ENCODE measurements around the gene RNF214.
A peak's percentile ranks its signal among the peaks of the same experiment; 100 is the strongest.

The RNF214 gene

DNA sequence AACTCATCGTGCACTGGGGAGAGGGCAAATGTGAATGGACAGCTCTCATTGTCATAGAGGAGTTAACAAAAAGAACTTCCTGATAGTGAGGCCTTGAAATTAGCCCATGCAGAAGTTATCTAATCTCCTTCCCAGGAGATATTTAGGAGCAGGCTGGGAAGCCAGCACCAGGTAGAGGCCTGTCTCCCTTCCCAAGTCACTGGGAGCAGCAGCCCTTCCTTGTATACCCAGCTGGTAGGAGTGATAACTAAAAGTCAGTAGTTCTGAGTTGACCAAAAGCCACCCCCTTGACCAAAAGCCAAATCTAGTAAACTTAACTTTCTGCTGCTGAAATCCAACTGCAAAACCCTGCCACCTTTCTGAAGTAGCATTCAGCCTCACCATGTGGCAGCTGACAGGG, 57.3 kb downstream of the RNF214 start:
- no peak for DNase-seq

DNA sequence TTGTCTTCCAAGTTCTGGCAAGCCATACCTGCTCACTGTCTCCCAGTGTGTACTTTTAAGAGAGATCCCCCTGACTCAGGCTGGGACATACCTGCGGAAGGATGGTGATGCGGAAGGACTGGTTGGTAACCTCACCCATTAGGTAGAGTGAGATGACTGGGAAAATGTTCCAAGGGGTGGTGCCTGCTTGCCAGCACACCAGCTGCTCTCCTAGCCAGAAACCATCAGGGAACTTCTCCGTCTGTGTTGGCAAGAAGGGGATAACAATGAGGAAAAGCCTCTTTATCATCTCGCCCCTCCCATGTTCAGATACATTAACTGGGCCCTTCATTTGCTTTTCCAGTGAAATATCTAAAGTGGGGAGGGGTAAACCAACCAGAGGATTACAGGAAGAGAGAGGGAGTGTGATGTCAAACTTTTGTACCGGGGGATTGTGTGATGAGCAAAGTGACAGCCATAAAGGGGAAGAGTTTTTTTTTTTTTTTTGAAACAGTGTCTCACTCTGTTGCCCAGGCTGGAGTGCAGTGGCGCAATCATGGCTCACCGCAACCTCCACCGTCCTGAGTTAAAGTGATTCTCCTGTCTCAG, 58.4 kb downstream of the RNF214 start, which contains the start of gene BACE1-AS:
Gene BACE1-AS, plus strand, starts transcription at position 538 of the 588 bp plus-strand sequence.
- no peak for DNase-seq

DNA sequence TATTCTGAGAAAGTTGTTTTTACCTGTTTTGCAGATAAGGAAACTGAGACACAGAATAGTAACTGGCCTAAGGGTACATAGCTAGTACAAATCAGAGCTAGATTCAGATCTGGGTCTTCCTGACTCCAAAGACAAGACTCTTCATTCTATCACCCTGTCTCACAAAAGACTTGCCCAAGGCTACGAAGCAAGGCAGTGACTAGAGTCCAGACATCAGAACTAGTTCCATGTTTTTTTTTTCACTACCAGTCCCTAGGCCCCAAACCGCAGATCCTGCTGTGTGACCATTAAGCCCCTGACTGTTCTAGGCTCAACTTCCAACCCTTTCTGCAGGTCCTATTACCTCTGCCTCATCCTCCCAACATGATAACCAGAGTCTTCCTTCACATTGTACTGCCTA, 60.1 kb downstream of the RNF214 start:
- no peak for DNase-seq

DNA sequence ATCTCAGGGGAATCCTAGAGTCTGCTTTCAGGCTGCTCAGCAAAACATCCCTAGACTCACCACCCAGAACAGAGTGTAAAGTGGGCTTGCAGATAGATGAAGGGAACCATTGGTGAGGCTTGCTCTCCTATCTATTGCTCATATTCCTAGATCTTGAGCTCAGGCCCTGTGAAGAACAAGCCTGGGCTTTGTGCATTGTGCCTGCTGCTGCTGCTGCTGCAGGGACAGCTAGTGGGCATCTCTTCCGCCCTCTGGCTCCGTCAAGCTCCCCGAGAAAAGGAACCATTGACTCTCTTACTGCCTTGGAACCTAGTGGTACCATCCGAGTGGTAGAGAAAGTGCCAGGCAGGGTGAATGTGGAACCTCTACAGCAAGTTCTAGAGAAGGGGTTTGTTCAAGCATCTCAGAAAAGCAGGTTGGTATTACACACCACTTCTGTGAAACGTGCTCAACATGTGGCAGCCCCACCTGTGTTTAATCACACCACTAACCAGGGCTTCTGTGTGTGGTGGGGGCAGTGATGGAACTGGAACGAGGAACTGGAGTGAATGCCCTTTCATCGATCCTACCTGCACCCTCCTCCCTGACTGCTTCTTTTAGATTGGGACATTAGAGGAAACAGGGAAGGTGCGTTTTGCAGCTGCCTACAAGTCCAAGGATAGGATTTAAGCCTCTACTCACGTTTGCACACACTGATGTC, 63.1 kb downstream of the RNF214 start:
- DNase-seq = no peak

DNA sequence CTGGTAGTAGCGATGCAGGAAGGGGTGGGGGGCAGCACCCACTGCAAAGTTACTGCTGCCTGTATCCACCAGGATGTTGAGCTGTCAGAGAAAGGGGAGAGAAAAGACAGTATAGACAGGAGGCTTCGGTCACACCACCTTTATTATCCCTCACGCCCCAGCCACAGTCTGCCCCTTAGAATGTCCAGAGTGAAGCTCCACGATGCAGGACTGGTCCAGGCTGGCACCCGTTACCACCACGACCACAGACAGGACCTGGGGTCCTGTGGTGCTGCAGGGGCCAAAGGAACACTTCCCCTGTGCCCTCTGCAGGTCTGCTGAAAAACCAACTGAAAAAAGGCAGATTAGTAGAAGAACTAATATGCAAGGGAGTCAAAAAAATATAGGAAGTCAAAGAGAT, 64.4 kb downstream of the RNF214 start:
- DNase-seq = no peak

DNA sequence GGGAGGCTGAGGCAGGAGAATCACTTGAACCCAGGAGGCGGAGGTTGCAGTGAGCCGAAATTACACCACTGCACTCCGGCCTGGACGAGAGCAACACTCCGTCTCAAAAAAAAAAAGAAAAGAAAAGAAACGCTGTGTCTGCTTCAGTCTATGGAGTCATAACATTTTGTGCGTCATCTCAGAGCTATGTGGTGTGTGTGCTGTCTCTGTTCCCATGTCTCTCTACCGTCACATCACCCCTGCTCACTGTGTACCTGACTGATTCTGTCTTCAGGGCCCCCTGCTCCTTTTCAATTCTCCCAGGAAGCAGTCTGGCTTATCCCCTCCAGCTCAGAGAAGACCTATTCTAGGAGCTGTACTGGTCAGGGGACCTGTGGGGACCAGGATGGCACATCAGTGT, 65.7 kb downstream of the RNF214 start:
- no peak for DNase-seq

DNA sequence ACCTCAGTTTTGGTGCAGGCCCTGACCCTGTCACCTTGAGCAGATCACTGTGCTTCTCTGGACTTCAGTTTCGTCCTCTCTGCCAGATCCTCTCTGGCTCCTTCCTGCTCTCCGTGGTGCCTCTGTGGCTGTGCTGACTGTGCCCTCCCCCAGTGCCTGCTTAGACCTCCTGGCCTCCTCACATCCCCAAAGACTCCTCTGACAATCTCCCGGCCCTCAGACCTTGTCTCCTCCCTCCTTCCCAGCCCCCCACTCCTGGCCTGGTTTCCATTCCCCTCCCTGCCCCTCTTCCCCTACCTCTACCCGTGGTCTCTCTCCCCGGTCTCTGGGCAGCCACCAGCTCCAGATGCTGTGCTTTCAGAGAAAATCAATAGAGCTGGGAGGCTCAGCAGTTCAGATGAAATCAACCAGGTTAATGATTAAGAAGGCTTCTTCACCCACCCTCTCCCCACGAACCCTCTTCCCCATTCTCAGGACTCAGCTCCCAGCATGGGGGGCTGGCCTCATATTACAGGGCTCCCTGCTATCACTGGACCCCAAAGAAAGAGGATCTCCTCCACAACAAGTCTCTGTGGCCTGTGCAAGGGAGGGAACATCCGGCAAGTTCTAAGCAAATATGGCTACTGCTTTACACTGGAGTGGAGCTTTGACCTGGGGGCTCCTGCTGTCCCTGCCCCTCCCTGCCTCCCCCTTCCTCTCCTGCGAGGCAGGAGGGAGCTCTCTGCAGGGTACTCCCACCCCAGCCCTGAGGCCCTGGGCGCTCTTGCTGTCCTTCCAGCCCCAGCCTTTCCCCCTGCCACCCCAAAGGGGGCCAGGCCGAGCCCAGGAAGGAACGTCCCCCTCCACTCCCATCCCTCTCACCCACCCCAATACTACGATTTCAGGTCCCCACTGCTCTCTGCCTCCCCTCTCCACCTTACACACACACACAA, 67.1 kb downstream of the RNF214 start:
- no peak for DNase-seq

DNA sequence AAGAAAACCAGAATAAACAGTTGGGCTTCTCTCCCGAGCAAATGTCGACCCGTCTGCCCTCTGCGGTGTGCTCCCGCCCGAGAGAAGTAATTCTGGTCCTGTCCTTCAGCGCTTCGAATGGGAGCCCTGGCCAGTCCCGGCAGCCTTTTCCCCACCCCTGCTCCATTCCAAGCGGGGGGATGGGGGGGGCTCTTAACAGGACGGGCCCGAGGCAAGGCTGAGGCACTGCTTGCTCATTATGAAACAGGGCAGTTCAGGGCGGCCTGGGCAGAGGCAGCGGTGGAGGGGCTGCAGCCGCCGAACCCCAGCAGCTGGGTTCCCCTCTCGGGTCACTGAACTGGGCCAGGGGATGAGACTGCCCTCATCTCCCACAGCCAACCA, 67.8 kb downstream of the RNF214 start:
- DNase-seq = peak; percentile 23

DNA sequence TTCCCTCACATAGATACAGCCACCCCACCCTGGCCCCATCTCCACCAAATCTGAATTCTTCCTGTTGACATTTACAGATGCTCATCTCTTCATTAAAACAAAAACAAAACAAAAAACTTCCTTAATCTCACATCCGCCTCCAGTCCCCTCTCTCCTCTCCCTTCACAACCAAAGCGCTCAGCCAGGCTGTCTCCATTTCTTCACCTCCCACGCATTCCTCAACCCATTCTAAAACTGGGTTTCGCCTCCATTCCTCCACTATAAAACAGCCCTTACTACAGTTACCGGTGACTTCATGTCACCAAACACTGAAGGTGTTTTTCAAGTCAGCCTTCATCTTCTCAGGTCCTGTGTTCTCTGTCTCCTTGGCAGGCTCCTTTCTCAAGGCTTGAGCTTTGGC, 68.3 kb downstream of the RNF214 start:
- no peak for DNase-seq

DNA sequence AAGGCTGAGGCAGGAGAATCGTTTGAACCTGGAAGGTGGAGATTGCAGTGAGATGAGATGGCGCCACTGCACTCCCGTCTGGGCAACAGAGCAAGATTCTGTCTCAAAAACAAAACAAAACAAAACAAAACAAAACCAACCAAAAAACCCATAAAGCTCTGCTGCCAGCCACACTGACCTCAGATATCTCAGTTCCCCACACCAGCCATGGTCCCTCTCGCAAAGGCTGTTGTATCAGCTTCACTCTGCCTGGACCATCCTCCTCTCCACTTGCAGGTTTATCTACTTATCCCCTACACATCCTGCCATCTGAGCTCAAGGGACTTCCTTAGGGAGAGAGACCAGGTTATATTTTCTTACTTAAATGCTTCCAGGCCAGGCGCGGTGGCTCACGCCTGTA, 69.8 kb downstream of the RNF214 start:
- no peak for DNase-seq

DNA sequence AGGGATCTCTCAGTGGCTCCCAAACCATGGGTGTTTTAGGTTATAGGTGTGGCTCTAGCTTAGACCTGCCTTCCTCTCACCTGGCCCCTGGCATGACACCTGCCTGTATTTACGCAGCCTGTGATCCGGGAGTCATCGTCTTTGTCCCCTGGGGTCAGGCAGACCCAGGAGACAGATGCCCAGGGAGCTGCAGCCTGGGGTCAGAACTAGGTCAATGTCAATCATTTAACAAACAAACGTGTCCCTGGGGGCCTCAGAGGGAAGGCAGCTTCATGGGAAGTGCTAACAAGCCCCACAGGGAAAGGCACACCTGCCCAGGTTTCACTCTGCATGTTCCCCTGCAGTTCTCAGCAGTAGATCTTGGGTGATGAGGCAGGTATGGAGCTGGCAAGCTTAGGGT, 70.6 kb downstream of the RNF214 start:
- no peak for DNase-seq

DNA sequence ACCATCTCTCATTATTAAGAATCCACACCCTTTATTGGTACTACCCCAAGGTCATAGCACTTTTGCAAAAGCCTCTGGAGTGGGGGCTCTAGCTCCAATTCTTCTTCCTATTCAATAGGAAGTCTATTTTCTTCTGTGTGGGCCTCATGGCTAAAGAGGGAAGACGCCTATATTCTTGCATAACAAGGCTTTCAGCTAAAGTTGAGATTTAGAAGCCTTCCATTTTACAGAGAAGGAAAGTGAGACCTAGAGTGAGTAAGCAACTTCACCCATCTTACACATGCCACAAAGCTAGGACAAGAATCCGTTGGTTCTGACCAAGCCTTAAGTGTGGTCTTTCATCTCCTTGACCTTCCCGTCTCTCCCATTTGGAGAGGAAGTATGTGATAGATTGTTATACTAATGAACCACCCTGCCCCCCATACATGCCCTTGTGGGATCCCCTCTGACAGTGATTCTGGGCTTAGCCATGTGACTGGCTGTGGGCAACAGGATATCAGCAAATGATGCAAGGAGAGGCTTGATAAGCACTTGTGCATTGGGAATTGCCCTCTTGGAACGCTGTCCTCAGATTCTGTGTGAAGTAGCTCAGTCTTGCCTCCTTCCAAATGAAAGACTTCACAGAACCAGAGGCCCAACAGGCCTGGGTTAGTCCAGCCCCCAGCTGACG, 71.3 kb downstream of the RNF214 start:
- DNase-seq = no peak

DNA sequence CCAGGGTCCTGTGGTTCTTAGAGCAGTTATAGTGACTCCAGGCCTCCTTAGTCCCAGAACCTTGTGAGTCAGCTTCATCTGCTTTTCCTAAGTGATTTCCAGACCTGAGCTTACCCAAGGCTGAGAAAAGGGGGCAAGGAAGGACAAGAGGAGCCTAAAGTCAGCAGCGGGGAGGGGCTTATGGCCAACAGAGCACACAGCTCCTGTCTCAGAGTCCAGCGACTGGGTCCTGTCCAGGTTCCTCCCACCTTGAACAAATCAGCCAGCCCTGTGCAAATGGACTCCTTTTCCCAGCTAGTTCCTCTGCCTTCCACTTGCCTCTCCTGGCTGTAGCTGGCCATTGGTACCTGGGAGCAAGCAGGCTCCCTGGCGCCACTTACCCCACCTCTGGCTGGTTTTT, 72.7 kb downstream of the RNF214 start:
- DNase-seq = no peak

DNA sequence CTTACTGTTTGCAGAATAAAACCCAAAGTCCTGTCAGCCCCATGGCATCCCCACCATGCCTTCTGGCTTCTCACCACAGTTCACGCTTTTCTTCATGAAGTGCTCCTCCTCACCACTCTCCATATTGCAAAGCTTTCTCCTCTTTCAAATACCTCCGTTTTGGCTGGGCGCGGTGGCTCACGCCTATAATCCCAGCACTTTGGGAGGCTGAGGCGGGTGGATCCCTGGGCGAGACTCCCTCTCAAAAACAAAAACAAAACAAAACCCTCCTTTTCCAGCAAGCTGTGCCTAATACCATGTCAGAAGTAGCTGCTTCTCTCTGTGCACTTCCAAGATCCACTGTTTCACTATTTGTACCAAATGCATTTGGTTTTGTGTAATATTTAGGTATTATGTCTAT, 76.8 kb downstream of the RNF214 start:
- DNase-seq = no peak

DNA sequence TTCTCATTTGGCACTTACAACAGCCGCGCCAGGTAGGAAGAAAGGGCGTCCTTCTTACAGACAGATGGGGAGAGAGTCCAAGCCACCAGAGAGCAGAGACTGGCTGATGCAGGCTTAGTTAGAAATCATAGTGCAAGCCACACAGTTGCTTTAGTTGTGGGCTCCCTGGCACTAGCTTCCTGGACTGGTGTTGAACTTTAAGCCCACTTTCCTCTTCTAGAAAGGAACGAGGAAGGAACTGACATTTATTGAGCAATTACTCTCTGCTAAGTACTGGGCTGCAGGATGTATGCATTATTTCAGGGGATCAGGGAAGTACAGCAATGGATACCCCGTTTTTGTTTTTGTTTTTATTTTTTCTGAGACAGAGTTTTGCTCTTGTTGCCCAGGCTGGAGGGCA, 80.6 kb downstream of the RNF214 start:
- DNase-seq = no peak

DNA sequence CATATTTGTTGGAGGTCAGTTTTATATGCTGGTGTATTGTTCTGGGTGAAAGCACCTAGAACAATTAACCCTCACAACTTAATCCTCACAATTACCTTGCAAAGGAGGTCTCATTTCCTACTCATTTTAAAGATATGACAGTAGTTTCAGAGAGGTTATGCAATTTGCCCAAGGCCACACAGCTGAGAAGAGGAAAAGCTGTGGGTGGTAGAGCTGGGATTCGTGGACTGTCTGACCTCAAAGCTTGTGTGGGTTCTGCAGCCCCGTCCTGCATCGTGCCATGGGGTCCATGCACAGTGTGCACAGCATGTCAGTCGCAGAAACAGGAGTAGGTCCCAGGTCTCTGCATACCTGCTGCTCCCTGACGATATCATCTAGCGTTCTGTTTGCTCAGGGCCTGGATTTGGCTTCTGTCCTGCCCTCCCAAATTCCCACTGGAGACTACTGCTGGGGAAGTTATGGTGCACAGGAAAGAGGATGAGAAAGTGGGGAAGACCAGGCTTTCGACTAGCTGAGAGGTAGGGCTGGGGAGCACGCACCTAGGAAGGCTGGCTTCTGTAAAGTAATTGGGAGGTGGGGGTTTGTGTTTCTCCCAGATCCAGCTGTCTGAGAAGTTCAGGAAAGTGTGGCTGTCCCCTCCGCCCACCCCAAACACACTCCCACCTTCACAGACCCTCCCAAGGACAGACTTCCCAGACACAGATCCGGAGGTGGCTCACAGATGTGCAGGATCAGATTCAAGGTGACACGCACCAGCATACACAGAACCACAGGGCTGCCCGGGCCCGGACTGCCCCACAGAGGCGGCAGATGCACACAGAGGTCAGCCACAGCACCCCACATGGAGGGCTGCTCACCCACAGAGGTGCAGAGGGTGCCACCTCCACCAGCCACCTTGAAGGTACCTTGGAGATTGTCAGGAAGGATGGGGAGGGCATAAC, 81.6 kb downstream of the RNF214 start:
- no peak for DNase-seq

DNA sequence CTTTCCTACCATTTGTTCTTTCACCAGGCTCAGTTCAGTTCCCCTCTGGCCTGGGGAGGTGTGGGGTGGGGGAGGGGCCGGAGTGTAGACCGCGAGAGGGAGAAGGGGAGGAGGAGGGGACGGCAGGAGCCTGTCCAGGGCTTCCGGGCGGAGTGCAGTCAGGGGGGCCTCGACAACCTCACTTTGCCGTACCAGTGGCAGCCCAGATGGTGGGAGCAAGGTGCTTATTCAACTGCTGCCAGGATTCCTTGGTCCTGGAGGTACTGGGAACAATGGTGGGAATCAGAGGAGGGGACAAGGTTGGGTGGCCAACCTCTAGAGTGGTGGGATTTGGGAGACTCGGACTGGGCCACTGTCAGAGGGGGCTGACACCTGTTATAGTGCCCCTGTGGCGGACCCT, 82.4 kb downstream of the RNF214 start:
- peak; percentile 13 for DNase-seq

DNA sequence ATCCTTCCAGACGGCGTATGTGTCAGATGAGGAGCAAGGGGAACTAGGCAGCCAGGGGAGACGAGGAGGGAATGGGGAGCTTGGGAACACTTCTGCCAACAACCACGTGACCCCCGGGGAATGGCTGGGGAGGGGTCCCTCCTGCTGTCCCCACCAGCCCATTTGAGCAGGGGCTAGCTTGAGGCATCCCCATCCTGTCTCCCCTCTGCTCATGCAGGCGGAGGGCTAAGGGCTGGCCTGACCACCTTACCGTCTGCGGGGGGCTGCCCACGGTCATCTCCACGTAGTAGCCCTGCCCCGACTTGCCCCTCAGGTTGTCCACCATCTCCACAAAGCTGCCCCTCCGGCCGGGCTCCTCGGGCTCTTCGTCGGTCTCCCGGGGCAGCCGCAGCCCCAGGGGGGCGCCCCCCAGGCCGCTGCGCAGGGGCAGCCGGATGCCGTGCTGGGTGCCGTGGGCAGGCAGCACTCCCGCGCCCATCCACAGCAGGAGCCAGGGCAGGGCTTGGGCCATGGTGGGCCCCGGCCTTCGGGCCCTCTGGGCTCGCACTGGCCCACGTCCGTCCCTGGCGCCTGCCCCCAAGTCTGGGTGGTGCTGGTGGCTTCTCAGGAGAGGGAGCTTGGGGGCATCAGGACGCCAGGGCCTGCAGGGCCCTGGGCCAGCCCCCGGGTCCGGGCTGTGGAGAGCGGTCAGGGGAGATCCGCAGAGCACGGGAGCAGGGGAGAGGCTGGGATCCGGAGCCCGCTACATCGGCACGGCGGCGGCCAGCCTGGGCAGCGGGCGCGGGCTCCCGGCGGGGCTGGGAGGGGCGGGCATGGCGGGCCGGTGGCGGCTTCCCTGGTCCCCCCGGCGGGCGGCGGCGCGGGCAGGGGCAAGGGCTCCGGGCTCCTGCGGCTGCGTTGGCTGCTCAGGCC, 83.1 kb downstream of the RNF214 start:
- DNase-seq = peak; percentile 21

DNA sequence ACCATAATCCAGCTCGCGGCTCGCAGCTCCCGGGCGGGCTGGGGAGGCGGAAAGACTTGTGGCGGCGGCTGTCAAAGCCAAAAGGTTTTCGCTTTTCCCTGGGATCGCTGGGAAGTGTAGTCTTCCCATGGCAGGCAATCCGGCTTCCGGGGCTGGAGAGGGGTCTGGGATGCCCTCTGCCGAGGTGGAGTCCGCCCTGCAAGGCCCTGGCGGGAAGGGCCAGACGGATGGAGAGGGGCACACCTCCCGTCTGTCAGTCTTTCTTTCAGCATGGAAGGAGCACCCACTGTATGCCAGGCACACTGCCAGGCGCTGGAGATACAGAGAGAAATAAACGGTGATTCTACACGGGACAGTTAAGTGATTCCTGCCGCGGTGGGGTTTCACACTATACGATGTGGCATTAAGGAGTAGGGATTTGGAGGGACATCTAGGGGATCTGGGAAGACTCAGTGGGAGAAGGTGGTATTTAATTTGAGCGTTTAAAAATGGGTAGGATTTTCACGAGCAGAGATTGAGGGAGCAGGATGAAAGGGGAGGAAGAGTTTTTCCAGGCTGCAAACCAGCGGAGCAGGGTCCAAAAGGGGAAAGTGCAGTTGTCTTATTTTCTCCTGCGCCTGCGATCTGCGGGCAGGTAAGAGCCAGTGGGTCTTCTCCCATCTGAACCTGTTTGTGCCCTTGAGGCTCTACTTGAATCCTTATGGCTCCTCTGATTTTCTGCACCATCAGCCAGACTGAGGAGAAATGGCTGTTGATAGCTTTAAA, 83.9 kb downstream of the RNF214 start, which contains the start of gene BACE1:
Gene BACE1, minus strand, starts transcription at position 60 of the 765 bp plus-strand sequence. CDS start 461 bp downstream, outside the sequence.
- DNase-seq = peak; percentile 90

DNA sequence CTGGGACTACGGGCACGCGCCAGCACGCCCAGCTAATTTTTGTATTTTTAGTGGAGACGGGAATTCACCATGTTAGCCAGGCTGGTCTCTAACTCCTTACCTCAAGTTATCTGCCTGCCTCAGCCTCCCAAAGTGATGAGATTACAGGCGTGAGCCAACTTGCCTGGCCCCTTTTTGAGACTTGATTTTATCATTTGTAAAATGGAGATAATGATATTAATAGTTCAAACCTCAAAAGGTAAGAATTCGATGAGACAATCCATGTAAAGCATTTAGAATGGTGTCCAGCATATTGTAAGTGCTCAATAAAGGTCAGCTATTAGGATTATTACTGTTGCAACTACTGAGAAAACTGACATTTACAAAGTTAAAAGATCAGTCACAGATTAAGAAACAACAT, 86.3 kb downstream of the RNF214 start:
- no peak for DNase-seq
